ENCODE measurements around the gene SLC8A1. TPM values are rescaled to one million over a fixed set of nuclear protein-coding genes. Genes with fewer than 3 reads are reported as not detected.

Gene SLC8A1
- total and polyA plus RNA-seq, 2 of the 13 experiments (the other 11 are each of a cell fraction or from before 2014, with no cell fraction given) = not detected

GRCh38 chr2:40129725-40130124 is 322.2 kb downstream of the SLC8A1 start:
- WGBS (ENCODE audit: low lambda C conversion rate) = 0% methylated on average over 1 of the region's 1 CpG
- POLR2A ChIA-PET = no interaction called here
- TF ChIP-seq TGIF2 (CRISPR knock-in tag; IDR thresholded peaks at IDR 0.05) (no peak), MBNL3 (CRISPR knock-in tag; conservative IDR thresholded peaks at IDR 0.05) (no peak)
- no peak overlapping the region for H3K4me3 ChIP-seq (replicated peaks in 1 of 3; ENCODE audit: insufficient read depth in 1 of 3, low read depth in 2 of 3, low read length in 3 of 3)
- DNase-seq (ENCODE audit: low spot score) (no peak), ATAC-seq (no peak), FAIRE-seq (no peak)
- no peaks in the 10 kb centered on the region for H3K36me3 ChIP-seq (replicated peaks in 1 of 2; ENCODE audit: control insufficient read depth in 1 of 2, insufficient read depth in 2 of 2, low read length in 2 of 2)
- no peaks in the 10 kb centered on the region for H3K9me3 ChIP-seq (ENCODE audit: low read length)
- intact Hi-C loops (cut with micrococcal nuclease; ENCODE audit: unreplicated experiment) = no loop called here
- H3K27me3 ChIP-seq (ENCODE audit: control insufficient read depth in 1 of 2, insufficient read depth in 2 of 2, low read length in 2 of 2) = no peaks in the 10 kb centered on the region; a peak in 1 of 5 replicates
- no peak overlapping the region for H3K9ac ChIP-seq (ENCODE audit: insufficient read depth, low read depth, low read length)
- in situ Hi-C loops (cut with HindIII; ENCODE audit: extremely low pct_ligation_motif_present, low pct_unique_long_range_greater_than_20kb) = no loop called here
- CTCF ChIA-PET (ENCODE audit: low intra/inter-chr PET ratio, low total read pairs) = no interaction called here
- no peak overlapping the region for H2AFZ ChIP-seq (ENCODE audit: low read length)
- BruUV-seq (replicated peaks) = no TSS peak
- H3K79me2 ChIP-seq (ENCODE audit: insufficient read depth, low read length) = no peaks in the 10 kb centered on the region
- H3K4me2 ChIP-seq (ENCODE audit: low read depth, low read length) = no peak overlapping the region
- H3K27ac ChIP-seq (ENCODE audit: extremely low read length, insufficient read depth, low read length) = no peak overlapping the region
- H3K4me1 ChIP-seq (ENCODE audit: insufficient read depth, low read length) = no peaks in the 10 kb centered on the region
- no peaks in the 10 kb centered on the region for H4K20me1 ChIP-seq (ENCODE audit: insufficient read depth, low read length)

- no peaks in the 10 kb centered on the region for H4K20me1 ChIP-seq (ENCODE audit: insufficient read depth, low read length)
- no peak overlapping the region for H2AFZ ChIP-seq (ENCODE audit: low read length)
- H3K4me3 ChIP-seq (replicated peaks in 1 of 3; ENCODE audit: insufficient read depth in 1 of 3, low read depth in 2 of 3, low read length in 3 of 3) = no peak overlapping the region
- ATAC-seq = no peak
- POLR2A ChIA-PET = no interaction called here
- intact Hi-C loops (cut with micrococcal nuclease; ENCODE audit: unreplicated experiment) = no loop called here
- H3K79me2 ChIP-seq (ENCODE audit: insufficient read depth, low read length) = no peaks in the 10 kb centered on the region
- H3K27me3 ChIP-seq (ENCODE audit: control insufficient read depth in 1 of 2, insufficient read depth in 2 of 2, low read length in 2 of 2) = no peaks in the 10 kb centered on the region; a peak in 1 of 5 replicates
- no peaks in the 10 kb centered on the region for H3K9me3 ChIP-seq (ENCODE audit: low read length)
- CTCF ChIA-PET (ENCODE audit: low intra/inter-chr PET ratio, low total read pairs) = no interaction called here
- no peak for DNase-seq (ENCODE audit: low spot score)
- WGBS (ENCODE audit: low lambda C conversion rate) = 3% methylated on average over 1 of the region's 1 CpG
- in situ Hi-C loops (cut with HindIII; ENCODE audit: extremely low pct_ligation_motif_present, low pct_unique_long_range_greater_than_20kb) = no loop called here
- FAIRE-seq = no peak
- no peak overlapping the region for H3K27ac ChIP-seq (ENCODE audit: extremely low read length, insufficient read depth, low read length)
- H3K36me3 ChIP-seq (replicated peaks in 1 of 2; ENCODE audit: control insufficient read depth in 1 of 2, insufficient read depth in 2 of 2, low read length in 2 of 2) = no peaks in the 10 kb centered on the region
- no peak overlapping the region for H3K4me2 ChIP-seq (ENCODE audit: low read depth, low read length)
- no peak overlapping the region for H3K9ac ChIP-seq (ENCODE audit: insufficient read depth, low read depth, low read length)
- no peaks in the 10 kb centered on the region for H3K4me1 ChIP-seq (ENCODE audit: insufficient read depth, low read length)
- BruUV-seq (replicated peaks) = no TSS peak
- no peak for TF ChIP-seq POGK (CRISPR knock-in tag; conservative IDR thresholded peaks at IDR 0.05)
- TF ChIP-seq AHR (CRISPR knock-in tag; IDR thresholded peaks at IDR 0.05) = no peak
- TF ChIP-seq TBX2 (CRISPR knock-in tag; IDR thresholded peaks at IDR 0.05; ENCODE audit: borderline replicate concordance) = no peak
- TF ChIP-seq ZNF563 (CRISPR knock-in tag; IDR thresholded peaks at IDR 0.05) = no peak
- TF ChIP-seq ZHX1 (CRISPR knock-in tag; IDR thresholded peaks at IDR 0.05; ENCODE audit: low read depth) = no peak
- no peak for TF ChIP-seq ELK4 (CRISPR knock-in tag; IDR thresholded peaks at IDR 0.05; ENCODE audit: borderline replicate concordance)
- TF ChIP-seq ZNF180 (CRISPR knock-in tag; IDR thresholded peaks at IDR 0.05; ENCODE audit: borderline replicate concordance, low read depth) = no peak
- no peak for TF ChIP-seq MED8 (CRISPR knock-in tag; IDR thresholded peaks at IDR 0.05; ENCODE audit: insufficient replicate concordance)
- TF ChIP-seq POLR2G (IDR thresholded peaks at IDR 0.05; ENCODE audit: low read depth, low read length) = no peak
- TF ChIP-seq ZNF432 (CRISPR knock-in tag; IDR thresholded peaks at IDR 0.05; ENCODE audit: borderline replicate concordance) = no peak
- no peak for TF ChIP-seq KLF13 (CRISPR knock-in tag; IDR thresholded peaks at IDR 0.05)
These were observed 323.1 kb downstream of the SLC8A1 start for GRCh38 chr2:40128796-40129195.
